HFFc6 (cell line): ENCODE data around the gene FHIP1B. TPM values are rescaled to one million over a fixed set of nuclear protein-coding genes. Genes with fewer than 3 reads are reported as not detected.

Source experiments
- DNase-seq: peaks from one replicate; pipeline ENCODE4 v3.0.0-alpha.2; 2018
- H3K27ac Mint-ChIP-seq: 2 replicates; pipeline ENCODE4 v1.8.0; 2020; ENCODE audit warnings: mild to moderate bottlenecking, mixed read lengths
- H3K27me3 Mint-ChIP-seq: 2 replicates; pipeline ENCODE4 v1.8.0; 2021; ENCODE audit warnings: mild to moderate bottlenecking, moderate library complexity, mixed read lengths; ENCODE audit not compliant: insufficient read depth
- H3K36me3 Mint-ChIP-seq: 2 replicates; pipeline ENCODE4 v1.8.0; 2021; ENCODE audit warnings: low read depth, mixed read lengths
- H3K4me1 Mint-ChIP-seq: 2 replicates; pipeline ENCODE4 v1.8.0; 2020; ENCODE audit warnings: low read depth, mixed read lengths
- H3K4me3 Mint-ChIP-seq: 2 replicates; pipeline ENCODE4 v1.8.0; 2020; ENCODE audit warnings: mild to moderate bottlenecking, moderate library complexity, mixed read lengths
- H3K9me3 Mint-ChIP-seq: 2 replicates; pipeline ENCODE4 v1.8.0; 2020; ENCODE audit warnings: mild to moderate bottlenecking, mixed read lengths
- total RNA-seq, 6 experiments: library from RNA; stranded (reverse); fragmentation: NEBNext Ultra II Directional; extraction: Animal tissue kit (Norgen Biotek cat#: 25700); gene quantifications; 2 replicates in 1 of 6; 3 replicates in 5 of 6; pipeline ENCODE4 v1.2.3, GENCODE V29; 2021
- TF ChIP-seq, protein P1 (sequence below): fragments of 200-600 bp; sonication (generic); IDR thresholded peaks from 2 replicates; pipeline ENCODE4 v1.5.0; 2021; ENCODE audit warnings: antibody characterized with exemption, mild to moderate bottlenecking

Gene FHIP1B
- total RNA-seq, 6 experiments from 2014 or later = 12.7 to 15.6 (median 14.7) TPM

DNA sequence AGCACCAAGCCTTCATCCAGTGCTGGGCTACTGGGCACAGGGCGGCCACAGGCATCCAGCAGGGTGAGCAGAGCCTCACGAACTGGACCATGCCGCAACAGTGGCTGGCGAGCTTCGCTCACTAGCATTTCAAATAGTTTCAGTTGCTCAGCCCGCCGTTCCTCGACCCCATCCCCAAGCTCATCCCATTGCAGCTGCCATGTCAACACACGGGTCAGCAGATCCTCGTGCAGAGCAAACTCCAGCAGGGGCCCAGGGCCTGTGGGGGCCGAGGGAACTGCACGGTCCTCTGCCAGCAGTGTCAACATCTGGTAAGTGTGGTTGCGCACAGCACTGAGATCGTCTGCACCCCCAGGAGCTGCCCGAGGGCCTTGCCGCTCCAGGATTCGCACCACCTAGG, 10.6 kb downstream of the FHIP1B start:
- TF ChIP-seq, protein P1, sequence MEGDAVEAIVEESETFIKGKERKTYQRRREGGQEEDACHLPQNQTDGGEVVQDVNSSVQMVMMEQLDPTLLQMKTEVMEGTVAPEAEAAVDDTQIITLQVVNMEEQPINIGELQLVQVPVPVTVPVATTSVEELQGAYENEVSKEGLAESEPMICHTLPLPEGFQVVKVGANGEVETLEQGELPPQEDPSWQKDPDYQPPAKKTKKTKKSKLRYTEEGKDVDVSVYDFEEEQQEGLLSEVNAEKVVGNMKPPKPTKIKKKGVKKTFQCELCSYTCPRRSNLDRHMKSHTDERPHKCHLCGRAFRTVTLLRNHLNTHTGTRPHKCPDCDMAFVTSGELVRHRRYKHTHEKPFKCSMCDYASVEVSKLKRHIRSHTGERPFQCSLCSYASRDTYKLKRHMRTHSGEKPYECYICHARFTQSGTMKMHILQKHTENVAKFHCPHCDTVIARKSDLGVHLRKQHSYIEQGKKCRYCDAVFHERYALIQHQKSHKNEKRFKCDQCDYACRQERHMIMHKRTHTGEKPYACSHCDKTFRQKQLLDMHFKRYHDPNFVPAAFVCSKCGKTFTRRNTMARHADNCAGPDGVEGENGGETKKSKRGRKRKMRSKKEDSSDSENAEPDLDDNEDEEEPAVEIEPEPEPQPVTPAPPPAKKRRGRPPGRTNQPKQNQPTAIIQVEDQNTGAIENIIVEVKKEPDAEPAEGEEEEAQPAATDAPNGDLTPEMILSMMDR = no peak
- Mint-ChIP-seq H3K9me3 (no peaks in the 10 kb centered on the region), H3K4me1 (peaks cover 24% of the 10 kb centered on the region), H3K36me3 (no peaks in the 10 kb centered on the region), H3K27me3 (no peaks in the 10 kb centered on the region; the same call in 1 of the 2 replicates), H3K27ac (no peak overlapping the region), H3K4me3 (no peak overlapping the region)
- no peak for DNase-seq

DNA sequence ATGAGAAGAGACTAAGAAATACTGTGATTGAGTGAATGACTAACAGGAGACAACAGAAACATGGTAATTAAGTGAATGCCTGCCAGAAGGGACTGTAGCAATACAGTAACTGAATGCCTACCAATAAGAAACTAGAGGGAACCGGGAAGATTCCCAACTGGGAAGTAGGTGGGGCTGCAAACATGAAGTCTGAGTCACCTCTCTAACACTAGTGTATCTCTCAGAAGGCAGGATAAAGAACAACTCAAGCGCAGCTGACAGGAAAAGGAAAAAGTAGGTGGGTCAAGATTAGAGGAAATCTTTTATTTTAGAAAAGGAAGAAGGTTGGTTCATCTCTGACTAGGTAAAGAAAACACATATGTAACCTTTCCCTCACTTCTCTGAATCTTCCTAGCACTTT, 15.1 kb downstream of the FHIP1B start:
- no peaks in the 10 kb centered on the region; the same call in 1 of the 2 replicates for H3K27me3 Mint-ChIP-seq
- H3K4me3 Mint-ChIP-seq = no peak overlapping the region
- H3K27ac Mint-ChIP-seq = peak overlapping the region; percentile 72

DNA sequence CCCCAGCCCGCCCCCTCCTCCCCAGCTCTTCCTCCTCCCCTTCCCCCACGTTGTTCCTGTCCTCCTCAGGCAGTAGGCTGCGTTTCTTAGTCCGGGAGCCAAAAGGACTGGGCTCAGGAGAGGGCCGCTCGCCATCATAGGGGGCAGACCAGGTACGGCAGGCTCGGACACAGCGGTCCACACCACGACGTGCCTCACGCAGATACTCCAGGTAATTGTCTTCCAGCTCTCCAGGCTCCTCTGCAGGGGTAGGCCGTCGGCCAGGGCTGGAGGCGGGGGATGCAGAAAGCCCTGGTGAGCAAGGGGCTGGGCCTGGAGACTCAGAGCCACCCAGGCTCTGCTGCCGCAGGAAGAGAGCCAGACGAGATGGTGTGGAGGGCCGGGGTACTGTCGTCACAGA, 16.7 kb downstream of the FHIP1B start:
- H3K4me1 Mint-ChIP-seq = peaks cover 16% of the 10 kb centered on the region
- H3K27ac Mint-ChIP-seq = no peak overlapping the region
- no peaks in the 10 kb centered on the region; the same call in 1 of the 2 replicates for H3K27me3 Mint-ChIP-seq
- no peaks in the 10 kb centered on the region for H3K9me3 Mint-ChIP-seq
- peaks cover 19% of the 10 kb centered on the region; the same call in 1 of the 2 replicates for H3K36me3 Mint-ChIP-seq
- TF ChIP-seq, protein P1 = no peak
- H3K4me3 Mint-ChIP-seq = no peak overlapping the region
- no peak for DNase-seq

More for the DNA sequence above, 15.1 kb downstream of the FHIP1B start:
- Mint-ChIP-seq H3K36me3 (peaks cover 19% of the 10 kb centered on the region; the same call in 1 of the 2 replicates), H3K9me3 (no peaks in the 10 kb centered on the region), H3K4me1 (peaks cover 16% of the 10 kb centered on the region)
- DNase-seq = peak; percentile 94
- TF ChIP-seq, protein P1 = no peak

DNA sequence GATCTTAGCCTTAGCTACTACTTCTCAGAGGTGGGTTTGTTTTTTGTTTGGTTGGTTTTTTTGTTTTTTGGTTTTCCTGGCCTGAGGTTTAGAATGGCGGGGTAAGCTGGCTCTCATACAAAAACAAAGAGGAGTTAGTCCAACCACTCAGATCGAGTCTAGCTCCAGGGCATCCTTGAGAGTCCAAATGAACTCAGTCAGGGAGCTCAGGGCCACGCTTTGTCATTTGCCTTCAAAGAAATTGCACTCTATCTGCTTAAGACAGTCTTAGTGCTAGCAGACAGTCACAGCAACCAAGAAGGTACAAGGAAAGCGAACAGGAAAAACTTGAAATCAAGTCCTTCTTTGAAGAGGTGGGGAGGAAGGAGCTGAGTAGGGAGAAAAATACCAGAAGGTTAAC, 17.9 kb downstream of the FHIP1B start:
- Mint-ChIP-seq H3K4me1 (peaks cover 16% of the 10 kb centered on the region), H3K27ac (no peak overlapping the region), H3K27me3 (no peaks in the 10 kb centered on the region; the same call in 1 of the 2 replicates), H3K4me3 (no peak overlapping the region), H3K9me3 (no peaks in the 10 kb centered on the region), H3K36me3 (peaks cover 19% of the 10 kb centered on the region; the same call in 1 of the 2 replicates)
- TF ChIP-seq, protein P1 = no peak
- DNase-seq = no peak

DNA sequence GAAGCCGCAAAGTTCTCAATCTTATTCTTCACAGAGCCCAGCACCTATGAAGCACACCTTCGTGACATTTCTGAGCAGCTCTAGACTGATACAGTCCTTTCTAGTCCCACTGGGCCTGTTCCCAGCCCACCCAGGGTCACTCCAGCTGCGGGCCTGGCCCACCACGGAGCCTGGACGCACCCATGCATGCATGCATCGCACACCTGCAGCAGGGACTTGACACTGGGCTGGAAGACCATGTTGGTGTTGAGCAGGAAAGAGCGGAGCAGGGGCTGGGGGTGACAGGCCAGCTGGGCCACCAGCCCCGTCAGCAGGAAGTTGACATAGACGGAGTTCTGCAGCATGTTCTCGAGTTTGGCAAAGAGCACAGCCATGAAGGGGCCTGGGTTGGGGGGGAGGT, 19.9 kb downstream of the FHIP1B start:
- DNase-seq = no peak
- H3K27ac Mint-ChIP-seq = no peak overlapping the region

More for the DNA sequence above, 19.9 kb downstream of the FHIP1B start:
- H3K36me3 Mint-ChIP-seq = peaks cover 19% of the 10 kb centered on the region
- TF ChIP-seq, protein P1 = no peak
- H3K9me3 Mint-ChIP-seq = no peaks in the 10 kb centered on the region
- peaks cover 12% of the 10 kb centered on the region for H3K4me1 Mint-ChIP-seq
- H3K27me3 Mint-ChIP-seq = no peaks in the 10 kb centered on the region; the same call in 1 of the 2 replicates
- no peak overlapping the region for H3K4me3 Mint-ChIP-seq
